HUES6 (cell line): ENCODE results near the gene VPS35.
"Not testable (repeated sequence)": the region's sequence is repeated elsewhere in the genome, so short reads cannot be mapped to it uniquely, and the experiment has no call there.

Source experiments
- H3K27ac ChIP-seq: 2 replicates; pipeline ENCODE4 v1.7.0; 2013; ENCODE audit warnings: low read depth, mild to moderate bottlenecking, low read length, inconsistent platforms
- H3K27me3 ChIP-seq: 2 replicates; pipeline ENCODE4 v1.6.1; 2013; ENCODE audit warnings: low read length; ENCODE audit not compliant: control insufficient read depth, insufficient read depth
- H3K36me3 ChIP-seq: 2 replicates; pipeline ENCODE4 v1.6.1; 2013; ENCODE audit warnings: low read length; ENCODE audit not compliant: control insufficient read depth, insufficient read depth
- H3K4me1 ChIP-seq: 2 replicates; pipeline ENCODE4 v1.6.1; 2013; ENCODE audit warnings: low read length; ENCODE audit not compliant: control insufficient read depth, insufficient read depth
- H3K4me3 ChIP-seq: 2 replicates; pipeline ENCODE4 v1.5.1; 2013; ENCODE audit warnings: low read depth, low read length
- H3K9ac ChIP-seq: one replicate; pipeline ENCODE4 v1.6.1; 2013; ENCODE audit warnings: mild to moderate bottlenecking, low read length
- H3K9me3 ChIP-seq: 2 replicates; pipeline ENCODE4 v1.6.1; 2013; ENCODE audit warnings: low read depth, low read length; ENCODE audit not compliant: control insufficient read depth, insufficient read depth

The VPS35 gene

GRCh38 chr16:46690281-46691178, 1.6 kb upstream of the VPS35 start:
- Histone ChIP-seq H3K4me1 (peaks cover 23% of the 10 kb centered on the region), H3K36me3 (peaks cover 38% of the 10 kb centered on the region), H3K9me3 (no peaks in the 10 kb centered on the region), H3K4me3 (peak overlapping the region; percentile 76), H3K27ac (peak overlapping the region; percentile 51; the same call in 1 of the 2 replicates), H3K27me3 (no peaks in the 10 kb centered on the region), H3K9ac (peak overlapping the region; percentile 88)

GRCh38 chr16:46689365-46690280, 645 bp upstream of the VPS35 start, which contains the start of gene ORC6:
Gene ORC6 (plus strand): TSS chr16:46689659. CDS start chr16:46689706, 47 bp downstream.
- Histone ChIP-seq H3K9ac (peak within 1 kb of the TSS; percentile 88), H3K4me3 (peak within 1 kb of the TSS; percentile 76), H3K9me3 (no peaks in the 10 kb centered on the region), H3K27me3 (no peaks in the 10 kb centered on the region), H3K36me3 (peaks cover 29% of the 10 kb centered on the region), H3K27ac (peak within 1 kb of the TSS; percentile 51), H3K4me1 (peaks cover 23% of the 10 kb centered on the region)

- Histone ChIP-seq H3K9ac (peak overlapping the region; percentile 79), H3K27ac (no peak overlapping the region), H3K36me3 (peaks cover 25% of the 10 kb centered on the region), H3K4me3 (peak overlapping the region; percentile 76), H3K27me3 (no peaks in the 10 kb centered on the region), H3K9me3 (no peaks in the 10 kb centered on the region), H3K4me1 (peaks cover 23% of the 10 kb centered on the region)
These were observed 801 bp downstream of the VPS35 start for GRCh38 chr16:46688101-46688653.

GRCh38 chr16:46687486-46687885, 1.5 kb downstream of the VPS35 start:
- H3K27ac ChIP-seq = no peak overlapping the region
- no peaks in the 10 kb centered on the region for H3K9me3 ChIP-seq
- peaks cover 23% of the 10 kb centered on the region for H3K4me1 ChIP-seq
- peak overlapping the region; percentile 76 for H3K4me3 ChIP-seq
- H3K9ac ChIP-seq = peak overlapping the region; percentile 5
- H3K36me3 ChIP-seq = peaks cover 21% of the 10 kb centered on the region
- H3K27me3 ChIP-seq = no peaks in the 10 kb centered on the region

- H3K9ac ChIP-seq = no peak overlapping the region
- peaks cover 23% of the 10 kb centered on the region for H3K4me1 ChIP-seq
- H3K27ac ChIP-seq = no peak overlapping the region
- H3K27me3 ChIP-seq = no peaks in the 10 kb centered on the region
- H3K36me3 ChIP-seq = peaks cover 20% of the 10 kb centered on the region
- H3K4me3 ChIP-seq = peak overlapping the region; percentile 76; the same call in 1 of the 2 replicates
- H3K9me3 ChIP-seq = no peaks in the 10 kb centered on the region
These were observed 2.0 kb downstream of the VPS35 start for GRCh38 chr16:46686815-46687473.

- not testable (repeated sequence) for H3K27me3 ChIP-seq, H3K4me1 ChIP-seq, H3K9ac ChIP-seq, H3K27ac ChIP-seq, H3K9me3 ChIP-seq, H3K4me3 ChIP-seq
- peaks cover 49% of the 10 kb centered on the region for H3K36me3 ChIP-seq
These were observed 7.1 kb downstream of the VPS35 start for GRCh38 chr16:46681867-46682266.

- H3K9ac ChIP-seq, H3K27ac ChIP-seq, H3K4me3 ChIP-seq, H3K4me1 ChIP-seq, H3K27me3 ChIP-seq, H3K9me3 ChIP-seq: not testable (repeated sequence)
- peaks cover 71% of the 10 kb centered on the region for H3K36me3 ChIP-seq
These were observed 11.0 kb downstream of the VPS35 start for GRCh38 chr16:46677943-46678342.

GRCh38 chr16:46673320-46674013, 15.5 kb downstream of the VPS35 start:
- no peak overlapping the region for H3K9ac ChIP-seq
- H3K4me3 ChIP-seq = no peak overlapping the region
- H3K36me3 ChIP-seq = peaks cover 82% of the 10 kb centered on the region
- no peaks in the 10 kb centered on the region for H3K27me3 ChIP-seq
- H3K27ac ChIP-seq = no peak overlapping the region
- H3K4me1 ChIP-seq = no peaks in the 10 kb centered on the region
- no peaks in the 10 kb centered on the region for H3K9me3 ChIP-seq

GRCh38 chr16:46662123-46662522, 26.9 kb downstream of the VPS35 start:
- Histone ChIP-seq H3K36me3 (peaks cover 75% of the 10 kb centered on the region), H3K9ac (no peak overlapping the region), H3K27ac (no peak overlapping the region), H3K27me3 (no peaks in the 10 kb centered on the region), H3K9me3 (no peaks in the 10 kb centered on the region), H3K4me3 (no peak overlapping the region), H3K4me1 (no peaks in the 10 kb centered on the region)

GRCh38 chr16:46658925-46659324, 30.1 kb downstream of the VPS35 start:
- Histone ChIP-seq H3K4me1 (no peaks in the 10 kb centered on the region), H3K9me3 (no peaks in the 10 kb centered on the region), H3K9ac (no peak overlapping the region), H3K27ac (no peak overlapping the region), H3K36me3 (peaks cover 54% of the 10 kb centered on the region), H3K27me3 (no peaks in the 10 kb centered on the region), H3K4me3 (no peak overlapping the region)
